Naive thymus-derived CD4-positive, alpha-beta T cell (primary cell): ENCODE measurements around the gene CRKL. TPM values are rescaled to one million over a fixed set of nuclear protein-coding genes. Genes with fewer than 3 reads are reported as not detected.
"Not testable (repeated sequence)": the region's sequence is repeated elsewhere in the genome, so short reads cannot be mapped to it uniquely, and the experiment has no call there.

Experiments
- ATAC-seq: fragments of 150-1000 bp; cut with Tn5 transposase; 2 replicates; pipeline ENCODE4 v1.10.0; 2021; ENCODE audit warnings: mild to moderate bottlenecking, moderate library complexity
- CTCF ChIA-PET: fragments of 350-600 bp; sonication (Branson Sonifier 250); formaldehyde crosslinking; loops from one replicate; lab custom pipeline; 2021; ENCODE audit warnings: antibody characterized with exemption; lab: Charles Lee
- POLR2A ChIA-PET: fragments of 350-600 bp; sonication (Branson Sonifier 250); formaldehyde crosslinking; loops from one replicate; lab custom pipeline; 2021; ENCODE audit warnings: antibody characterized with exemption, inconsistent platforms; lab: Charles Lee
- DNase-seq, 9 donors: peaks; one replicate each; pipeline versions ENCODE4 v3.0.0 to v3.0.0-alpha.2; 2020 to 2022; ENCODE audit warnings: mixed read lengths in 1 of 9
- H3K27ac ChIP-seq: one replicate; pipeline ENCODE4 v1.7.0; 2013; ENCODE audit warnings: mild to moderate bottlenecking, low read depth, low read length, moderate library complexity
- H3K27me3 ChIP-seq, 2 donors: one replicate each; pipeline ENCODE4 v1.7.0; 2013; ENCODE audit warnings: low read length in 2 of 2, mild to moderate bottlenecking in 2 of 2, moderate library complexity in 2 of 2; ENCODE audit not compliant: control insufficient read depth in 2 of 2, insufficient read depth in 2 of 2
- H3K36me3 ChIP-seq, 3 experiments: 1 replicate in 2 of 3; 2 replicates in 1 of 3; pipeline ENCODE4 v1.7.0; 2013; ENCODE audit warnings: low read length in 3 of 3, mild to moderate bottlenecking in 3 of 3, moderate library complexity in 1 of 3; ENCODE audit not compliant: insufficient read depth in 3 of 3, control insufficient read depth in 2 of 3
- H3K4me1 ChIP-seq, 2 donors: one replicate each; pipeline ENCODE4 v1.7.0; 2013; ENCODE audit warnings: low read length in 2 of 2, mild to moderate bottlenecking in 2 of 2, moderate library complexity in 1 of 2; ENCODE audit not compliant: control insufficient read depth in 2 of 2, insufficient read depth in 2 of 2
- H3K4me3 ChIP-seq: 2 replicates; pipeline ENCODE4 v1.7.0; 2013; ENCODE audit warnings: mild to moderate bottlenecking, low read length
- H3K9me3 ChIP-seq, 3 experiments: 1 replicate in 2 of 3; 2 replicates in 1 of 3; pipeline ENCODE4 v1.7.0; 2013; ENCODE audit warnings: low read length in 3 of 3; ENCODE audit not compliant: control insufficient read depth in 2 of 3
- H3K27ac Mint-ChIP-seq, 9 donors: one replicate each; pipeline ENCODE4 v1.8.0; 2020 to 2022; ENCODE audit warnings: mixed read lengths in 9 of 9, mild to moderate bottlenecking in 8 of 9, moderate library complexity in 5 of 9, inconsistent platforms in 2 of 9
- H3K27me3 Mint-ChIP-seq, 5 donors: one replicate each; pipeline ENCODE4 v1.8.0; 2021 to 2022; ENCODE audit warnings: mixed read lengths in 5 of 5, mild to moderate bottlenecking in 1 of 5
- H3K36me3 Mint-ChIP-seq, 5 donors: one replicate each; pipeline ENCODE4 v1.8.0; 2020 to 2022; ENCODE audit warnings: mixed read lengths in 5 of 5, mild to moderate bottlenecking in 3 of 5, inconsistent platforms in 1 of 5
- H3K4me1 Mint-ChIP-seq, 7 donors: one replicate each; pipeline ENCODE4 v1.8.0; 2020 to 2022; ENCODE audit warnings: mixed read lengths in 7 of 7, mild to moderate bottlenecking in 3 of 7, inconsistent platforms in 1 of 7
- H3K4me3 Mint-ChIP-seq, 10 donors: one replicate each; pipeline ENCODE4 v1.8.0; 2020 to 2022; ENCODE audit warnings: mild to moderate bottlenecking in 10 of 10, mixed read lengths in 10 of 10, moderate library complexity in 6 of 10, inconsistent platforms in 2 of 10
- H3K9me3 Mint-ChIP-seq, 11 donors: one replicate each; pipeline ENCODE4 v1.8.0; 2020 to 2022; ENCODE audit warnings: mixed read lengths in 11 of 11, mild to moderate bottlenecking in 4 of 11, inconsistent platforms in 1 of 11, moderate library complexity in 1 of 11
- intact Hi-C, 2 donors: fragments of 100-400 bp; cut with micrococcal nuclease; formaldehyde crosslinking; loops; one replicate each; pipeline ENCODE4 v1.15.1; 2023
- polyA plus RNA-seq, 2 donors: library from polyadenylated mRNA; unstranded; fragments of 300-500 nt; fragmentation: Illumina TruSeq; gene quantifications; one replicate each; pipeline ENCODE4 v1.2.3, GENCODE V29; 2021
- total RNA-seq, 6 experiments: library from RNA in 5 of 6; stranded (reverse) in 5 of 6; gene quantifications; 1 replicate in 5 of 6; 2 replicates in 1 of 6; pipeline ENCODE4 v1.2.3 and lab custom pipeline; 2021 to 2026

Gene CRKL
- total and polyA plus RNA-seq, 7 experiments from 2014 or later = 38.9 to 82.7 (median 65.8) TPM

DNA sequence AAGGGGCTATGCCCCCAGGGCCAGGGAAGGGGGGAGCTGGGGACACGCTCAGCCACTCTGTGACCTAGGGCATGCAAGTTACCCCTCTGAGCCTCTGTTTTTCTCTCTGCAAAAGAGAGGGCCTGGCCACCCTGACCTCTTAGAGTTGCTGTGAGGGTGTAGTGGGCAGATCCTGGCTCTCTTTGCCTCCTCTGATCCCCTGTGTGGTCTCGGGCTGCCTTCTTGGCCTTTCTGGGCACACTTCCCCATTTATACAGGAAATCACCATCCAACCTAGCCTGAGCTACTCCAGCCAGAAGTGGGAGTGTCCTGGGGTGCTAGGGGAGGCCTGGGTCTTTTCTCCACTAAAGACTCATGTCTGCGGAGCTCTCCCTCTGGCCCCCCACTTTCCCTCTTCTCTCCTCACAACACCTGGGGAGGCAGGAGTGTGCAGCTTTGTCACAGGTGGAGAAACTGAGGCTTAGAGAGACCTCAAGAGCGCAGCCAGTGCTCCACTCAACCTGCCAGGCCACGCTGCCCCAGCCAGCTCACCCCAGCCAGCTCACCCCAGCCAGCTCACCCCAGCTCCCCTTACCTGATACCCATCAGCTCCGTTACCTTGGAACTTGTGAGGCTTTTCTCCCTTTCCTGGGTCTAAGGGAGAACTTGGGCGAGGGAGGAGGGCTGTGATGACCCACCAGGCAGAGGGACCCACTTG, 51.2 kb downstream of the CRKL start:
- H3K4me3 Mint-ChIP-seq = no peak overlapping the region
- no peak overlapping the region for H3K4me3 ChIP-seq
- peaks cover 0 to 5% (median 0%) of the 10 kb centered on the region in 11 donors for H3K9me3 Mint-ChIP-seq
- H3K36me3 Mint-ChIP-seq = no peaks in the 10 kb centered on the region
- H3K4me1 ChIP-seq = no peaks in the 10 kb centered on the region
- intact Hi-C loops = loop anchor here in 1 of 2 donors (10.0 kb wide), 1 partner anchor 146 kb away; no protein-coding TSS in a partner anchor
- CTCF ChIA-PET = interaction anchor here (0.5 kb wide), 1 partner anchor 550 kb away, joined by 4 read pairs; no protein-coding TSS in a partner anchor
- POLR2A ChIA-PET = interaction anchor here (2.3 kb wide), 1 partner anchor 10 kb away, joined by 6 read pairs; no protein-coding TSS in a partner anchor
- H3K27me3 Mint-ChIP-seq = peaks cover 0 to 24% (median 5%) of the 10 kb centered on the region in 5 donors
- H3K36me3 ChIP-seq = no peaks in the 10 kb centered on the region
- ATAC-seq (peak; percentile 55), DNase-seq (no peak)
- no peaks in the 10 kb centered on the region for H3K27me3 ChIP-seq
- H3K27ac Mint-ChIP-seq = peak overlapping the region in 1 of 9 donors; percentile 68
- H3K27ac ChIP-seq = no peak overlapping the region
- no peaks in the 10 kb centered on the region for H3K9me3 ChIP-seq
- peaks cover 0 to 12% (median 10%) of the 10 kb centered on the region in 7 donors for H3K4me1 Mint-ChIP-seq

- no peak overlapping the region for H3K27ac ChIP-seq
- ATAC-seq = no peak
- no peak for DNase-seq
- no peaks in the 10 kb centered on the region for H3K4me1 Mint-ChIP-seq
- ChIA-PET POLR2A (interaction anchor here (1.3 kb wide), 1 partner anchor 32 kb away, joined by 4 read pairs; no protein-coding TSS in a partner anchor), CTCF (interaction anchor here (0.6 to 0.7 kb wide), 2 partner anchors 61 to 907 kb away, joined by 3 to 5 read pairs; no protein-coding TSS in a partner anchor)
- H3K4me3 Mint-ChIP-seq = no peak overlapping the region
- no peaks in the 10 kb centered on the region for H3K4me1 ChIP-seq
- no peak overlapping the region for H3K4me3 ChIP-seq
- no peaks in the 10 kb centered on the region for H3K36me3 ChIP-seq
- no peaks in the 10 kb centered on the region for H3K27me3 ChIP-seq
- H3K9me3 ChIP-seq = no peaks in the 10 kb centered on the region
- no peak overlapping the region for H3K27ac Mint-ChIP-seq
- H3K27me3 Mint-ChIP-seq = peaks cover 0 to 3% (median 0%) of the 10 kb centered on the region in 5 donors
- peaks cover 0 to 5% (median 0%) of the 10 kb centered on the region in 11 donors for H3K9me3 Mint-ChIP-seq
- H3K36me3 Mint-ChIP-seq = no peaks in the 10 kb centered on the region
- intact Hi-C loops = no loop called here
These were observed 53.9 kb downstream of the CRKL start for GRCh38 chr22:20970939-20971657.

GRCh38 chr22:20972014-20972694, 54.9 kb downstream of the CRKL start:
- ChIA-PET CTCF (interaction anchor here (0.7 kb wide), 1 partner anchor 908 kb away, joined by 3 read pairs; no protein-coding TSS in a partner anchor), POLR2A (interaction anchor here (1.3 kb wide), 2 partner anchors 10 to 31 kb away, joined by 4 read pairs; partner anchors contain the start of gene LZTR1)
- H3K9me3 ChIP-seq, H3K4me3 Mint-ChIP-seq, H3K27me3 ChIP-seq, H3K27me3 Mint-ChIP-seq, H3K4me1 ChIP-seq, H3K4me1 Mint-ChIP-seq, H3K36me3 Mint-ChIP-seq, H3K27ac Mint-ChIP-seq, H3K36me3 ChIP-seq, H3K27ac ChIP-seq, H3K4me3 ChIP-seq, H3K9me3 Mint-ChIP-seq, intact Hi-C loops, DNase-seq: not testable (repeated sequence)
- ATAC-seq = peak; percentile 73

GRCh38 chr22:20972933-20973577, 55.8 kb downstream of the CRKL start:
- Histone ChIP-seq H3K27ac (no peak overlapping the region), H3K27me3 (no peaks in the 10 kb centered on the region), H3K9me3 (no peaks in the 10 kb centered on the region), H3K36me3 (no peaks in the 10 kb centered on the region), H3K4me1 (no peaks in the 10 kb centered on the region), H3K4me3 (no peak overlapping the region)
- Mint-ChIP-seq H3K27ac (no peak overlapping the region), H3K4me3 (no peak overlapping the region), H3K9me3 (peaks cover 0 to 5% (median 0%) of the 10 kb centered on the region in 11 donors), H3K27me3 (no peaks in the 10 kb centered on the region), H3K4me1 (no peaks in the 10 kb centered on the region), H3K36me3 (no peaks in the 10 kb centered on the region)
- no peak for DNase-seq
- no peak for ATAC-seq
- POLR2A ChIA-PET = interaction anchor here (1.3 kb wide), 1 partner anchor 9 kb away, joined by 4 read pairs; the partner anchor contains the start of gene LZTR1
- CTCF ChIA-PET = no interaction called here
- intact Hi-C loops = no loop called here

GRCh38 chr22:20973634-20974286, 56.6 kb downstream of the CRKL start:
- Histone ChIP-seq H3K9me3 (peaks cover 0 to 5% (median 0%) of the 10 kb centered on the region in 3 experiments), H3K27me3 (no peaks in the 10 kb centered on the region), H3K27ac (no peak overlapping the region), H3K4me3 (no peak overlapping the region), H3K36me3 (no peaks in the 10 kb centered on the region), H3K4me1 (no peaks in the 10 kb centered on the region)
- peaks cover 0 to 2% (median under 1%) of the 10 kb centered on the region in 7 donors for H3K4me1 Mint-ChIP-seq
- intact Hi-C loops = no loop called here
- H3K36me3 Mint-ChIP-seq = no peaks in the 10 kb centered on the region
- no peaks in the 10 kb centered on the region for H3K27me3 Mint-ChIP-seq
- CTCF ChIA-PET = interaction anchor here (1.2 kb wide), 1 partner anchor 152 kb away, joined by 3 read pairs; no protein-coding TSS in a partner anchor
- POLR2A ChIA-PET = interaction anchor here (1.3 kb wide), 1 partner anchor 8 kb away, joined by 4 read pairs; the partner anchor contains the start of gene LZTR1
- H3K4me3 Mint-ChIP-seq = no peak overlapping the region
- ATAC-seq (no peak), DNase-seq (no peak)
- peaks cover 0 to 5% (median 0%) of the 10 kb centered on the region in 11 donors for H3K9me3 Mint-ChIP-seq
- no peak overlapping the region for H3K27ac Mint-ChIP-seq
